HG02885 (cell line): ENCODE measurements around the gene ZNF775.

ENCODE experiments used
- ATAC-seq: cut with Tn5 transposase; IDR thresholded peaks from one replicate; pipeline ENCODE4 v1.9.1; 2021; ENCODE audit warnings: mild to moderate bottlenecking; ENCODE audit not compliant: unreplicated experiment, poor library complexity

Gene ZNF775

DNA sequence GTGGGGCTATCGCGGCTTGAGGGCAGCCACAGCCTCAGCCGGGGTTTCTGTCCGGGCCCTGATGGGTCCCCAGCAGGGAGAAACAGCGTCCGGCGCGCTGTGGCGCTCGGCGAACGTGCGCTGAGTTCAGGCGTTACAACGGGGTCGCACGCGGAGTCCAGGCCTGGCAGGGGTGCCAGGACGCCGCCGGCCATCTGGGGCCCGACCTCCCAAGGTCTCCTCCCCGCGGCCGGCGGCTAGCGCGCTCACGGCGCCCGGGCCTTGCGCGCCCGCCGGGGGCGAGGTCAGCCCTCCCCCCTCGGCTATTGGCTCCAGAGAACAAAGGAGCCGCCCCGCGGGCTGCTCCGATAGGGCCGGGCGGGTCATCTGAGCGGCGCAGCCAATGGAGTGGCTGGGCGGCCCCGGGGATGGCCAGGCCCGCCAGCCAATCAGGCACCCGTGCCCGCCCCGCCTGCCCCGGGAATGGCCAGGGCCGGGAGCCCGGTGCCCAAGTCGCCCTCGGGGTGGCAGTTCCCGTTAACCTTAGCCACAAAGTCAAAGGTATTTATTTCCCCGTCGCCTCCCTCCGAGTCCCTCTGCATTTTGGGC lies at the start of gene ZNF775:
Gene ZNF775 (plus strand): TSS at position 478 of the 588 bp plus-strand sequence. CDS start 9,141 bp downstream, outside the sequence.
- peak; percentile 88 for ATAC-seq

DNA sequence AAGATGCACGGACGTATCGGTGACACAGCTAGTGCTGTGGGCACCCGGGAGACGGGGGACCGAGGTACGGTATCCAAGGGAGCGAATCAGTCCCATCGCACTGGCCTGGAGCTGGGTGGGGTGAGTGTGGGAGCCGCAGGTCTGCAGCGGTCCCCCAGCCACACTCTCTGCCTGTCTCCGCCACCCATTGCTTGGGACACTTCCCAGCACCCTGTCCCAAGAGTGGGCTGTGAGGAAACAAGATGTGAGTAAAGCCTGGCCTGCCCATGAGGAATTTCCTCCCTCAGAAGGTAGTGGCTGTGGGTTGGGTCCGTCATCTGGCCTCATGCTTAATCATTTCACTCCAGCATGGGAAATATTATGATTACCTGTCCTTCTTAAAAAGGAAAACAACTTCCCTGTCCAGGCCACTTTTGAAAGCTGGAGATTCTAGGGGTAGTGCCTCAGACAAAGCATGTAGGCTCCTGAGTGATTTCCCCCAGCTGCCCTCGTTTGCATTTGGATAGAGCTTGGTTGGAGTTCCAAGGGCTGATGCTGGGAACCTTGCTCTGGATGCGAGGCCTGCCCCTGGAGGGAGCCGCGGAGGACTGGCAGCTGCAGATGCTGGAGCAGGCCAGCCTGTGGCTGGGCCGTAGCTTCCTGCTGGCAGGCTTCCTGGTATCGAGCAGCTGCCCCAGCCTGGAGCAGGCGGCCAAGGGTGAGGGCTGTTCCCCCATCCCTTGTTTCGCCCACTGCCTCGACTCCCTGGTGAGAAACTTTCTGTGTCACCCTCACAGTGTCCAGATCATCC lies 49.6 kb upstream of the ZNF775 start:
- ATAC-seq: no peak

DNA sequence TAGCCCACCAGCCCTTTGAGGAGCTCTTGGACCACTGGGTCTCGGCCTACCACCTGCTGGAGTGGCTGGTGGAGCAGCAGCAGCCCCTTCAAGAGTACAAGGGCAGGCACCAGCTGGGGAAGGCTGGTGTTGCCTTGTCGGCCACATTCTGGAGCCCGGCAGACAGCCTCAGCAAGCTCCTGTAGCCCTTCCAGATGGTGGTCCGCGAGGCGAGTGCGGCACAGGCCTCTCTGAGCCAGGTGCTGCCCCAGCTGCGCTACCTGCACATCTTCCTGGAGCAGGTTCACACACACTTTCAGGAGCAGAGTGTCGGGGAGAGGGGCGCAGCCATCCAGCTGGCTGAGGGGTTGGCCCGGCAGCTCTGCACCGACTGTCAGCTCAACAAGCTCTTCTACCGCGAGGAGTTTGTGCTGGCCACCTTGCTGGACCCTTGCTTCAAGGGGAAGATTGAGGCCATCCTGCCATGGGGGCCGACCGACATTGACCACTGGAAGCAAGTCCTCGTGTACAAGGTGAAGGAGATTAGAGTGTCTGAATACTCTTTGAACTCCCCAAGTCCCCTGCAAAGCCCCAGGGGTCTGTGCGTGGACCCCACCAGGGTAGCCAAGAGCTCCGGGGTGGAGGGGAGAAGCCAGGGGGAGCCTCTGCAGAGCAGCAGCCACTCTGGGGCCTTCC lies 48.8 kb upstream of the ZNF775 start:
- ATAC-seq: no peak

DNA sequence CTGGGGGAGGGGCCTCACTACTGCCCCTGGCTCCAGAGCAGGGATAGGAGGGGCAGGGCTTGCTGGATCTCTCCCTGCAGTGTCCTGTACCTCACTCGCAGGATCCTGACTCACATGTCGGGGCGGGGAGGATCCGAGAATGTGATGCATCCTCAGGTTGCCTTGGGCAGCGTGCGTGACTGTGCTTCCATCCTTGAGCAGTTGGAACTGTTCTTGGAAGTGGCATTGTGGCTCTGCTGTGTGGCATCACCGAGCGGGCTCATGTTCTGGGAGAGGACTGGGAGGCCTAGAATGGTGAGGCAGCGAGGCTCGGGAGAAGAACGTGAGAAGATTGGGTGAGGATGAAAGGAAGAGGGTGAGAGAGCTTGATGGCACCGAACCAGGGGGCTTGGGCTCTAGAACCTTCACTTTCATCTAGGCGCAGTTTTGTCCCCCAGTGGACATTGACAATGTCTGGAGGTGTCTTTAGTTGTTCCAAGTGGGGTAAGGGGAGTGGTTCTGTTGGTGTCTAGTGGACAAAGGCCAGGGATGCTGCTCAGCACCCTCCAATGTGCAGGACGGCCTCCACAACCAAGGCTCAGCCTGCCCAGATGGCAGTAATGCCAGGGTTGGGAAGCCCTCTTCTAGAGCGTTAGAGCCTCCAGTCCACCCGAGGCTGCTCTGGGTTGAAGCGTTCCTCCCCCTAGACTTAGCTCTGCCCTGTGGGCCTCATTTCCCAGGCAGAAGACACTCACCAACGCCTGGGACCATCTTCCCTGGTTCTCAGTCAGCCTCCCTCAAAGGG lies 46.1 kb upstream of the ZNF775 start:
- ATAC-seq: no peak

DNA sequence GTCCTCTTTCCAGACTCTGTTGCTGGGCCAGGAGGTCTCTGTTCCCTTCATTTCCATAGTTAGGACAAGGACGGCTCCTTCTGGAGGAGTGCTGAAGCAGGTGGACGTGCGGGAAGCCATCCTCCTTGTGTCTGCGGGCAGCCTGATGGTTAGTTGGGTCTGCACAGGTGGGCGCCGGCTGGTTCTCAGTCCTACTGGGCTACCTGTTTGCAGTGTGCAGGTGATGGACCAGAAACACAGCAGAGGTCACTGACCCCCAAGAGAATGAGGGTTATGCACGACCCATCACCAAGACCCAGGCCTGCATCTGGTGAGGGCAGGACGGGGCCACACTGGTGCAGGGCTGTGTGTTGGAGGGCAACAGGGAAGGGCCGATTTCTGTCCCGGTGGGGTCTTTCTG lies 45.5 kb upstream of the ZNF775 start:
- ATAC-seq: no peak

DNA sequence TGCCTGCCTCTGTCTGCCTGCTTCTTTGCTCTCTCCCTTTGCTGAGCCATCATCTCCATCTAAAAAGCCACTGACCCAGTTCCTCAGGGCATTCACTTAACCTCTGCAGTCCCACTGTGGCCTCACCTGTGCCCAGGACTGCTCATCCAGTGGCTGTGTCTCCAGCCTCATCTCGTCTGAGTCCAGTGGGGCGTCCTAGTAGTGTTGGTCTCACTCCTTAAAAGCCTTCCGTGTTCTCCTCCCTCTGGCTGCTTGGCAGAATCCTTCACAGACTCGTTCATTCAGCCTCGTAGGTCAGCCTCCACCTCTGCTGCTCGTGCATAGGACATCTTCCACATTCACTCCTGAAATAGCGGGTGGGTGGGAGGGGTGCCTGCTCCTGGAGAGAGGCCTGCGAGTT lies 45.0 kb upstream of the ZNF775 start:
- ATAC-seq: no peak

DNA sequence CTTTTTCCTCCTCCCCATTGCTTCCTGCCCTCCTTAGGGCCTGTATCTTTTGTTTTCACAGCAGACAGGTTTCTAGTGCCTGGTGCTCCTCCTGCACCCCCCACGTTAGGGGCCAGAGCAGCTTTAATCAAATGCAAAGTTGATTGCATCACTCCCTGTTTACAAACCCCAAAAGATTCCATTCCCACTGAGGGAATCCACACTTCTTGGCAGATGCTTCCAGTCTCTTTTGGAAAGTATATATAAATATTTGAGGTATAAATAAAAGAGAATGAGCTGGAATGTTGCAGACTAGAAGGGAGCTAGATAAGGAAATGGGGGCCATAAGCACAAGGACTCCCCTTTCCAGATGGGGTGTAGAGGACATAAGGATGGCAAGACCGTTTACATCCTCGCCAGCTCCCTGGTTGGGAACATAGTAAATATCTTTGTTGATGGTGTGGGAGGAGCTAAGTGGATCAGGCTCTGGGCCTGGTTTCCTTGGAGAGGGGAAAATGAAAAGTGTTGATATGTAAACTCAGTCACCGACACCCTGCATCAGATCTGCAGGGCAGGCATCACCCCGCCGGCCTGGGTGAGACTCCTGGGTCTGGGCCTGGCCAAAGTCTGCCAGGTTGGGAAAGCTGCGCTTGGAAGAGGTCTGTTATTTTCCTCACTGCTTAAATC lies 43.9 kb upstream of the ZNF775 start:
- ATAC-seq: no peak

DNA sequence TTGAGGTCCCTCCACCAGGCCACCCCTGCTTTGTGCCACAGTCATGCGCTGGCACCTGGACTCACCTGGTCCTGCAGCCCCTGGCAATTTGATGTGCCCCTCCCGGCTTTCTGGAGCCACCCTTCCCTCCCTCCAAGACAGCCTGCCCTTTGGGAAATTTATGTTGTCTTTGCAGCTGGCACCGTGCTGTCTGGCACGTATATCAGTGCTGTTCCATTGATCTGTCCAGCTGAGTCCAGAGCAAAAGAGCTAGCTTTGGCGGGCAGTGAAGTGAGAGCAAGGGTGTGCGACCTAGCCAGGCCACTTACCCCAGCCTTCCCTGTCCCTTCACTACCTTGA lies 43.4 kb upstream of the ZNF775 start:
- ATAC-seq: no peak

DNA sequence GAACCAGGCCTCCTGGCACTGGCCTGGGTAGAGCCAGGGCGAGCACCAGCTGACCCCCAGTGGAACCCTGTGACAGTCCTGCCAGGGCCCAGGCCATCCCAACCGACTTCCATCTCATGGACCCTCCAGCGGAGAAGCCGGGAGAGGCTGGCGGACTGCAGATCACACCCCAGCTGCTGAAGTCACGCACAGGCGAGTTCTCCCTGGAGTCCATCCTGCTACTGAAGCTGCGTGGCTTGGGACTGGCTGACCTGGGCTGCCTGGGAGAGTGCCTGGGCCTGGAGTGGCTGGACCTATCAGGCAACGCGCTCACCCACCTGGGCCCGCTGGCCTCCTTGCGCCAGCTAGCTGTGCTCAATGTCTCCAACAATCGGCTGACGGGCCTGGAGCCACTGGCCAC lies 42.4 kb upstream of the ZNF775 start:
- ATAC-seq: no peak

DNA sequence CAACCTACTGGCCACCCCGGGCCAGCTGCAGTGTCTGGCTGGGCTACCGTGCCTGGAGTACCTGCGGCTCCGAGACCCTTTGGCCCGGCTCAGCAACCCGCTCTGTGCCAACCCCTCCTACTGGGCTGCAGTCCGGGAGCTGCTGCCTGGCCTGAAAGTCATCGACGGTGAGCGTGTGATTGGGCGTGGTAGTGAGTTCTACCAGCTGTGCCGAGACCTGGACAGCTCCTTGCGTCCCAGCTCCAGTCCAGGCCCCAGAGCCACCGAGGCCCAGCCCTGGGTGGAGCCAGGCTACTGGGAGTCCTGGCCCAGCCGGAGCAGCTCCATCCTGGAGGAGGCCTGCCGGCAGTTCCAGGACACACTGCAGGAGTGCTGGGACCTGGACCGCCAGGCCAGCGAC lies 42.0 kb upstream of the ZNF775 start:
- no peak for ATAC-seq

DNA sequence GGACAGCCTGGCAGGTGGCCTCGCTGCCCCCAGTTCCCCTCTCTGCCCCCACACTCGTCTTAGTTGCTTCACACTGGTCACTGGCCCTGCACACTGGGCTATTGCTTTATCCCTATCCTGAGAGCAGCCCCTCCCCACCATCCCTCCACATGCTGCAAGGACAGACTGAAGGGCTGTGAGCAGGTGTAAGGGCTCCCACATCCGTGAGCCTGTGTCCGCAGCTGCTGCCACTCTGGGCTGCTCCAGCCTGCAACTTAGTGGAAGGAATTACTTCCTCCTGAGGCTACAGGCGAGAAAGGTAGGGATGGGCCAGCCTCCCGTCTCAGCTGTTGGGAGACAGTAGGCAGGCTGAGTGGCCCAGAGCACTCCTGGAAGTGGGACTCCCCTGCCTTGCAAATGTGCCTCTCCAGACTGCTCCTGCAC lies 41.5 kb upstream of the ZNF775 start:
- no peak for ATAC-seq

DNA sequence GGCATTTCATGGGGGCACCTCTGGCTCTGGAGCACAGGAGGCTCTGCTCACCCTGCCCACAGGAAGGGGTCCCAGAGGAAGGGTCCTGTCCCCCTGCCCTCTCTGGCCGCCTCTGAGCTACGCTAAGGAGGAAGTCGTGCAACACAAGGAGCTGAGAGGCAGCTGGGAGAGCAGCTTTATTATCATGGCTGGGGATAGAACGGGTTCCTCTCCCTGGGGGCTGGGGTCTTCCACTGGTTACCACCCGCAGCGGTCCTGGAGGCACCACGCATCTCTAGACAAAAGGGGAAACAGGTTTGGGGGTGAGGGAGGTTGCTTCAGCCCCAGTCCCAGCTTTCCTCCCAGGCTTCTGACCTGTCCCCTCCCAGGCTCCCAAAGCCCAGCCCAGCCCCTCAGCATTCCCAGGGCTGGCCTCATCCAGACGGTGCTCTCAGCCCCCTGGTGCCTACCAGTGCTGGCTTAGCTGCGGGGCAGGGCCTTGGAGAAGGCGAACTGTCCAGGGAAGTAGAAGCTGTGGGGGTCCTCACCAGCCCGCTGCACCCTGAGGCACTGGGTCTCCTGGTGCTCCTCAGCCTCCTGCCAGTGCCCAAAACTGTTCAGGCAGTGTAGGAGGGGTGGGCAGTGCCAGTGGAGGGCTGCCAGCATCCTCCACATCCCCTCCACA lies 40.8 kb upstream of the ZNF775 start:
- ATAC-seq: no peak

DNA sequence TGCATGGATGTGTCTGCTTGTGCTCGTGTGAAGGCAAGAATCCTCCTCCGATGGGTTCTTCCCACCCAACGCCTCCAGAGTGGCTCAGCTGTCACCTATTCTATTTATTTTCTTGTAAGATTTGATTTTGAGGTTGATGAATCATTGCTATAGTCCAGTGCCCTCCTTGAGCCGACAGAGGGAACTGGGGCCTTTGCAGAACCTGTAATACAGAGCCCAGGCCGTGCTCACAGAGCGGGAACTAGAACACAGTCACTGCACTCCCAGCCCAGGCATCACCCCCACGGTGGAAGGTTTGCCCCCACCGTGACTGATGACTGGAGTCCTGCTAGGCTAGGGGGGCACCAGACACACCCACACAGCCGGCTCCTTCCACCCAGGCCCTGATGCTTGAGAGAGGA lies 39.7 kb upstream of the ZNF775 start:
- ATAC-seq: no peak

DNA sequence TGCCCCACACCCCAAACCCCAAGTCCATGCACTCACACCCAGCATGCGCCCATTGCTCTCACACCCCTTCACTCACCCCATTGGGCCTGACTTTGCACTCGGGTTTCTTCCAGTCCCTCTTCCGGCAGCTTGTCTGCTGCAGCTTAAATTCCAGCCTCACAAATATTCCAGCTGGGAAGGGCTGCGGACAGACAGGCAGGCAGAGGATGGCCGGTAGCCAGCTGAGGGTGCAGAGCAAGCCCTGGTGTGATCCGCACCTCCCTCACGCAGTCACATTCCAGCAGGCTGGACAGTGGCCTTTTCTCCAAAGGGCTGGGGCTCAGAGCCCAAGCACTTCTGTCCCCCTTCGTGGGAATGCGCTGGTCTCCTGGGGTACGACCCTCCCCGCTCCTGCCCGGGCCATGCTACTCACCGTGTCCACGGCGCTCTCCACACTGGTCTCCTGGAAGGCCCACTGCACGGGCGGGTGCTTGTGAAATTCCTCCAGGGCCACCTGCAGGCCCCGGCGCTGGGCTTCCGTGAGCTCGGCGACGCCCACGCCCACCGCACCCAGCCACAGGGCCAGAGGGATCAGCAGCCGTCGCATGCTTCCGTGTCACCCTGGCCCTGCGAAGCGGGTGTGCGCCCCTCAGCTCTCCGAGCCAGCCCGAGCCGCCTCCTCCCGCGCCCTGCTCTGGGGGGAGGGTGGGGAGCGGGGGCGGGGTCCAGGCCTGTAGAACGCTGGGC lies 38.9 kb upstream of the ZNF775 start:
- ATAC-seq: no peak

DNA sequence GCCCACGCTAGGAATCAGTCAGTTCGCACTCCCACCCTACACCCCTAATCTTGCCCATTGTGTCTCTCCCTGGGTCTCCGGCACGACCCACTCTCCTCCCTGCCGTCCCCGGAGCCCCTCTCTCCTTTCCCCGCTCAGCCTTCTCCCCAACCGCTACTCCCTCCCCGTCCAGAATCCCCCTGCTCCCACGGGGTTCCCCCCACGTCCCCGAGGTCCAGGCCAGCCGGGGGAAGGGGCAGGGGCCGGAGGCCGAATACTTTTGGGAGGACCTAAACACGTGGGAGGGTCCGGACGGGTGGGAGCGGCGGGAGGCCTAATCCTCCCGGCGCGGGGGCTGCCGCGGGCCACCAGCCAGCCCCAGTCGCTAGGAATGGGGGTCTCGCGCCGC lies 38.3 kb upstream of the ZNF775 start:
- no peak for ATAC-seq

DNA sequence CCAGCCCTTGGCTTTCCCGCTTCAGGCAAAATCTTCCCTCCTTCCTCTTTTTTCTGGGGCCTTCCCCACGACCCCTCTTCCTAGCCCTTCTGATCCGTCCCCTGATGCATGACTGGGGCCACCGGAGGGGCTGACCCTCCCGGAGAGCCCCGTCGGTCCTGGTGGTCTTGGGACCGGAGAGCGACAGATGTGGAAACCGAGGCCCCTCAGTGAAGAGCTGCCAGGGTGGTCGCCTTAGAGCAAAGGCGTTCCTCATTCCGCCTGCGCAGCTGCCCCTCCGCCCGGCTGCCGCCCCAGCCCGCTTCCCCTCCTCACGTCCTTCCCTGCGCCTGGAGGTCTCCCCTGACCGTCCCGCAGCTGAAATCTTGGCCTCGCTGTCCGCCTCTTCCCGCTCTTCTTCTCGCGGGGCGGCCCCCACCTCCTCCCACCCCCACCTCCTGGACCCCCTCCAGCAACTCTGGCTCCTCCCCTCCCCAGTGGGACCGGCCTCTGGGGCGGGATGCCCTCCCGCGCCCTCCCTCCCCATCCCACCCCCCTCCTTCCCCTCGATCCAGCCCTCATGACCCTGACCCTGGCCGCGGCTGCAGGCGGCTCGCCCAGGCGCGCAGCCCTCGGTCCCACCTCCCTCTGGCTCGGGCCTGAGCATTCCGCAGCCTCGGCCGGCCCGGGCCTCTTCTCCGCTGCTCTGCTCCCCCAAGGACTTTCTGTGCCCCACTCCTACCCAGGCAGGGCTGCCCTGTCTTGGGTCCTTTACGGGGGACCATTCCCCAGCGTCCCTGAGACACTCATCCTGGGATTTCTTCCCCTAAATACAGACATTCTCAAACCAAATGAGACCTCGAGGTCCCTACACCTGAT lies 37.6 kb upstream of the ZNF775 start, which contains the start of gene RARRES2:
Gene RARRES2 (minus strand): TSS at position 367 of the 858 bp plus-strand sequence. CDS start 1,020 bp downstream, outside the sequence.
- ATAC-seq: no peak

DNA sequence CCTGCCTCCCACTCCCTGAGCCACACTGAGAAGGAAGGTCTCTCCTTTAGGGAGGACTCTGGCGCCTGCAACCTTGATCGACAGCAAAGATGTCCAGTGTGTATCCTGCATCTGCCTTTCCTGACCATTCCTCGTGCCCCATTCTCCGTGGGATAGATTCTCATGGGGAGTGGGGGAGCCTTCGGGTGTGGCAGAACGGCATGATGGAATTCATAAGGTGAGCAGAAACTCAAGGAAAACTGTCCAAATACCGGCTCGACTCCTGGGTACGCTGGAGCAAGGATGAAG lies 37.1 kb upstream of the ZNF775 start:
- no peak for ATAC-seq

DNA sequence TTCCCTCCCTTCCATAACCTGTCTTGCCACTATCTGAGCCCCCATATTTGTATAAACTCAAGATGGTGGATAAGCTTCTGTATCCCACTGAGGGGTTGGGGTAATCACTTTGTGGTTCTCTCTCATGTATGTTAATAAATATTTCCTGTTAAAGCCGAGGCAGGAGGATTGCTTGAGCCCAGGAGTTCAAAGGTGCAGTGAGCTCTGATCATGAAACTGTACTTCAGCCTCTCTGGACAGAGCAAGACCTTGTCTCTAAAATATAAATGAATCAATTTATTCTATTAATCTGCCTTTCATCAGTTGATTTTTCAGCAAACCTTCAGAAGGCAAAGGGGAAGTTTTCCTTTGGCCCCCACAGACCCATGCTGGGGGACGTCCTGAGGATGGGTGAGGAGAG lies 35.9 kb upstream of the ZNF775 start:
- no peak for ATAC-seq
